ENCODE results near the gene CCNT1. TPM values are rescaled to one million over a fixed set of nuclear protein-coding genes. Genes with fewer than 3 reads are reported as not detected.
A peak's percentile ranks its signal among the peaks of the same experiment; 100 is the strongest.
"Not testable (repeated sequence)": the region's sequence is repeated elsewhere in the genome, so short reads cannot be mapped to it uniquely, and the experiment has no call there.

The CCNT1 gene
- polyA plus RNA-seq, 1 donor from 2014 or later: 28.2 TPM

DNA sequence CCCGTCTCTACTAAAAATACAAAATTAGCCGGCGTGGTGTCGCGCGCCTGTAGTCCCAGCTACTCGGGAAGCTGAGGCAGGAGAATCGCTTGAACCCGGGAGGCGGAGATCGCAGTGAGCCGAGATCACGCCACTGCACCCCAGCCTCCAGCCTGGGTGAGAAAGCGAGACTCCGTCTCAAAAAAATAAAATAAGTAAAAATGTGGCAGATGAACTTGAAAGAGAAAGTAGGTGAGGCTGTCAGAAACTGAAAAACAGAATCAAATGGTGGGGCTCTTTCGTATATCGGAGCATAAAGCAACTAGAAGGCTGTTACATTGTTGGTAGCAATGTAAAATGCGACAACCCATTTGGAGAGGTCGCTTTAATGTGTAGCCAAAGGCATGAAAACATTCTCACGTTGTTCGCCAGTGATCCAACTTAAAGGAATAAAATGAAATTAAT is 767 bp upstream of the CCNT1 start:
- Histone ChIP-seq H3K9ac (ENCODE audit: low read length) (peak overlapping the region; percentile 65), H3K9me3 (ENCODE audit: low read length) (no peaks in the 10 kb centered on the region), H3K79me2 (replicated peaks; ENCODE audit: insufficient read depth, low read length) (peaks cover 34% of the 10 kb centered on the region), H3K27ac (ENCODE audit: low read length) (peak overlapping the region; percentile 81), H4K20me1 (ENCODE audit: insufficient read depth) (no peaks in the 10 kb centered on the region), H3K36me3 (ENCODE audit: insufficient read depth, low read length) (no peaks in the 10 kb centered on the region), H3K4me2 (ENCODE audit: low read length) (peak overlapping the region; percentile 31), H2AFZ (ENCODE audit: low read depth, low read length) (peak overlapping the region; percentile 61), H3K9me2 (ENCODE audit: insufficient read depth, low read length) (no peaks in the 10 kb centered on the region), H3K27me3 (ENCODE audit: insufficient read depth, low read depth, low read length) (no peaks in the 10 kb centered on the region), H3F3A (ENCODE audit: insufficient read depth, low read length, poor library complexity, severe bottlenecking) (no peaks in the 10 kb centered on the region), H3K4me3 (ENCODE audit: low read length) (peak overlapping the region; percentile 92)
- TF ChIP-seq SMC3 (conservative IDR thresholded peaks at IDR 0.05; ENCODE audit: poor library complexity) (no peak), RAD21 (conservative IDR thresholded peaks at IDR 0.05) (no peak), TAF1 (IDR thresholded peaks at IDR 0.05; ENCODE audit: low read depth) (no peak), POLR2AphosphoS5 (IDR thresholded peaks at IDR 0.05) (no peak)
- TF ChIP-seq, protein P1, sequence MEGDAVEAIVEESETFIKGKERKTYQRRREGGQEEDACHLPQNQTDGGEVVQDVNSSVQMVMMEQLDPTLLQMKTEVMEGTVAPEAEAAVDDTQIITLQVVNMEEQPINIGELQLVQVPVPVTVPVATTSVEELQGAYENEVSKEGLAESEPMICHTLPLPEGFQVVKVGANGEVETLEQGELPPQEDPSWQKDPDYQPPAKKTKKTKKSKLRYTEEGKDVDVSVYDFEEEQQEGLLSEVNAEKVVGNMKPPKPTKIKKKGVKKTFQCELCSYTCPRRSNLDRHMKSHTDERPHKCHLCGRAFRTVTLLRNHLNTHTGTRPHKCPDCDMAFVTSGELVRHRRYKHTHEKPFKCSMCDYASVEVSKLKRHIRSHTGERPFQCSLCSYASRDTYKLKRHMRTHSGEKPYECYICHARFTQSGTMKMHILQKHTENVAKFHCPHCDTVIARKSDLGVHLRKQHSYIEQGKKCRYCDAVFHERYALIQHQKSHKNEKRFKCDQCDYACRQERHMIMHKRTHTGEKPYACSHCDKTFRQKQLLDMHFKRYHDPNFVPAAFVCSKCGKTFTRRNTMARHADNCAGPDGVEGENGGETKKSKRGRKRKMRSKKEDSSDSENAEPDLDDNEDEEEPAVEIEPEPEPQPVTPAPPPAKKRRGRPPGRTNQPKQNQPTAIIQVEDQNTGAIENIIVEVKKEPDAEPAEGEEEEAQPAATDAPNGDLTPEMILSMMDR (IDR thresholded peaks at IDR 0.05; ENCODE audit: poor library complexity, severe bottlenecking): no peak

DNA sequence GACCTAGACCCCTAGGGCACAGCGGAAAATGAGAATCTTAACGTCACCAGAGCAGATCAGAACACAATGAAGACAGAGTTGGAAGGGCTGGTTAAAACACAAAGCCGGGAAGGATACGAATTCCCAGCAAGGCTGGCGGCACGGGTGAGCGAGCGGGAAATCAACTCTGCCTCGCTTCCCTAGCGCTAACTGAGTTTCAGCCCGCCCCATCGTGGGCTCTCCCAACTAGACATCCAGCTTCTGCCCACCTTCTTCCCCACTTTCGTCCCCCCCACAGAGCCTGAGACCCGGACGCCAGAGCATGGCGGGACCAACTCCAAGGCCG is 377 bp downstream of the CCNT1 start:
- Histone ChIP-seq H4K20me1 (ENCODE audit: insufficient read depth) (no peaks in the 10 kb centered on the region), H3K27ac (ENCODE audit: low read length) (peak overlapping the region; percentile 94), H2AFZ (ENCODE audit: low read depth, low read length) (peak overlapping the region; percentile 89), H3K4me3 (ENCODE audit: low read length) (peak overlapping the region; percentile 92), H3K79me2 (replicated peaks; ENCODE audit: insufficient read depth, low read length) (peaks cover 38% of the 10 kb centered on the region), H3F3A (ENCODE audit: insufficient read depth, low read length, poor library complexity, severe bottlenecking) (no peaks in the 10 kb centered on the region), H3K36me3 (ENCODE audit: insufficient read depth, low read length) (no peaks in the 10 kb centered on the region), H3K27me3 (ENCODE audit: insufficient read depth, low read depth, low read length) (no peaks in the 10 kb centered on the region), H3K9me2 (ENCODE audit: insufficient read depth, low read length) (no peaks in the 10 kb centered on the region), H3K4me2 (ENCODE audit: low read length) (peak overlapping the region; percentile 90), H3K9ac (ENCODE audit: low read length) (peak overlapping the region; percentile 93), H3K9me3 (ENCODE audit: low read length) (no peaks in the 10 kb centered on the region)
- no peak for TF ChIP-seq RAD21 (conservative IDR thresholded peaks at IDR 0.05)
- no peak for TF ChIP-seq POLR2AphosphoS5 (IDR thresholded peaks at IDR 0.05)

DNA sequence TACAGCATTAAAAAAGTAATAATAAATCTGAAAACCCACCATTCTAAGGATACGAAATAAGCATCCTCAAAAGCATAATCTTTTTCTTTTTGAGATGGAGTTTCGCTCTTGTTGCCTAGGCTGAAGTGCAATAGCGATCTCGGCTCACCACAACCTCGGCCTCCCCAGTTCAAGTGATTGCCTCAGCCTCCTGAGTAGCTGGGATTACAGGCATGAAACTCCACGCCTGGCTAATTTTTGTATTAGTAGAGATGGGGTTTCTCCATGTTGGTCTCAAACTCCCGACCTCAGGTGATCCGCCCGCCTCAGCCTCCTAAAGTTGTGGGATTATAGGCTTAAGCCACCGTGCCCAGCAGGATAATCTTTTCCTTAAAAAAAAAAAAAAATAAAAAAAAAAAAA is 4.3 kb downstream of the CCNT1 start:
- Histone ChIP-seq H3K9me3 (ENCODE audit: low read length) (no peaks in the 10 kb centered on the region), H2AFZ (ENCODE audit: low read depth, low read length) (no peak overlapping the region), H3K27me3 (ENCODE audit: insufficient read depth, low read depth, low read length) (no peaks in the 10 kb centered on the region), H3K9ac (ENCODE audit: low read length) (no peak overlapping the region), H3F3A (ENCODE audit: insufficient read depth, low read length, poor library complexity, severe bottlenecking) (no peaks in the 10 kb centered on the region), H3K9me2 (ENCODE audit: insufficient read depth, low read length) (no peaks in the 10 kb centered on the region), H4K20me1 (ENCODE audit: insufficient read depth) (no peaks in the 10 kb centered on the region), H3K79me2 (replicated peaks; ENCODE audit: insufficient read depth, low read length) (peaks cover 67% of the 10 kb centered on the region), H3K4me3 (ENCODE audit: low read length) (no peak overlapping the region), H3K36me3 (ENCODE audit: insufficient read depth, low read length) (no peaks in the 10 kb centered on the region), H3K4me2 (ENCODE audit: low read length) (no peak overlapping the region), H3K27ac (ENCODE audit: low read length) (no peak overlapping the region)
- TF ChIP-seq TAF1 (IDR thresholded peaks at IDR 0.05; ENCODE audit: low read depth): no peak
- no peak for TF ChIP-seq EZH2 (IDR thresholded peaks at IDR 0.05; ENCODE audit: borderline replicate concordance, insufficient read depth, low read length, poor library complexity, severe bottlenecking)
- TF ChIP-seq, protein P1 (IDR thresholded peaks at IDR 0.05; ENCODE audit: poor library complexity, severe bottlenecking): no peak
- no peak for TF ChIP-seq RAD21 (conservative IDR thresholded peaks at IDR 0.05)
- no peak for TF ChIP-seq POLR2AphosphoS5 (IDR thresholded peaks at IDR 0.05)

DNA sequence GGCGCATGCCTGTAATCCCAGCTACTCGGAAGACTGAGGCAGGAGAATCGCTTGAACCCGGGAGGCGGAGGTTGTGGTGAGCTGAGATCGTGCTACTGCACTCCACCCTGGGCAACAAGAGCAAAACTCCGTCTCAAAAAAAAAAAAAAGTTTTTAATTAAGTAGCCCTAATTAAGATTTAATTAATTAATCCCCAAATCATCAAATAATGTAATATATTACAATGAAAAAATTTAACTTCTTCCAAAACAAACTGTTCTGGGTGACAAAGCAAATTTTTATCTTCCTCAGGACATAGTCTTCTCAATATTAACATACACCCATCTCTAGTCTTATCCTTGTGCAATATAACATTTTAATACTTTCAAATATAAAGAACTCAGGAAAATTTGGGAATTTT is 17.7 kb downstream of the CCNT1 start:
- not testable (repeated sequence) for H3K9me3 ChIP-seq (ENCODE audit: low read length); H3K27ac ChIP-seq (ENCODE audit: low read length); H3K4me3 ChIP-seq (ENCODE audit: low read length); H3K27me3 ChIP-seq (ENCODE audit: insufficient read depth, low read depth, low read length); H4K20me1 ChIP-seq (ENCODE audit: insufficient read depth); H3F3A ChIP-seq (ENCODE audit: insufficient read depth, low read length, poor library complexity, severe bottlenecking); H3K4me2 ChIP-seq (ENCODE audit: low read length); H3K9ac ChIP-seq (ENCODE audit: low read length); H2AFZ ChIP-seq (ENCODE audit: low read depth, low read length); H3K36me3 ChIP-seq (ENCODE audit: insufficient read depth, low read length); H3K9me2 ChIP-seq (ENCODE audit: insufficient read depth, low read length); H3K79me2 ChIP-seq (replicated peaks; ENCODE audit: insufficient read depth, low read length)
